GM10248 (cell line): ENCODE measurements around the gene HTT.

Source experiments
- CTCF ChIA-PET: fragments of 300-600 bp; sonication (Branson Sonifier 250); formaldehyde crosslinking; extraction: SDS; loops from one replicate; lab custom pipeline; 2021; ENCODE audit warnings: antibody characterized with exemption; lab: Yijun Ruan, JAX
- POLR2A ChIA-PET: fragments of 350-650 bp; sonication (Branson Sonifier 250); formaldehyde crosslinking; extraction: SDS; loops from one replicate; lab custom pipeline; 2020; ENCODE audit warnings: antibody characterized with exemption; lab: Yijun Ruan, JAX
- DNase-seq: peaks from one replicate; pipeline ENCODE4 v3.0.0; 2012; ENCODE audit errors: extremely low spot score
- CTCF ChIP-seq: IDR thresholded peaks from 2 replicates; pipeline ENCODE4 v1.5.1; 2012; ENCODE audit warnings: mild to moderate bottlenecking, low read depth; ENCODE audit errors: extremely low read depth, missing control alignments, control extremely low read depth

HTT gene

GRCh38 chr4:3232001-3232400 is 157.5 kb downstream of the HTT start:
- no peak for DNase-seq
- CTCF ChIA-PET, result interaction anchor here (1.2 kb wide), 1 partner anchor 12 kb away, joined by 4 read pairs; no protein-coding TSS in a partner anchor
- no peak for TF ChIP-seq CTCF
- POLR2A ChIA-PET, result no interaction called here

GRCh38 chr4:3232871-3233271 is 158.4 kb downstream of the HTT start:
- ChIA-PET CTCF (interaction anchor here (1.2 to 1.5 kb wide), 2 partner anchors 8 to 11 kb away, joined by 4 to 5 read pairs; no protein-coding TSS in a partner anchor), POLR2A (no interaction called here)
- TF ChIP-seq CTCF, result no peak
- no peak for DNase-seq

GRCh38 chr4:3233391-3234071 is 159.1 kb downstream of the HTT start:
- ChIA-PET POLR2A (no interaction called here), CTCF (interaction anchor here (1.5 kb wide), 1 partner anchor 9 kb away, joined by 5 read pairs; no protein-coding TSS in a partner anchor)
- no peak for DNase-seq
- no peak for TF ChIP-seq CTCF

- ChIA-PET CTCF (interaction anchor here (1.5 kb wide), 1 partner anchor 9 kb away, joined by 5 read pairs; no protein-coding TSS in a partner anchor), POLR2A (no interaction called here)
- no peak for DNase-seq
- TF ChIP-seq CTCF, result no peak
These were observed 159.9 kb downstream of the HTT start for GRCh38 chr4:3234171-3235029.

- no peak for DNase-seq
- TF ChIP-seq CTCF, result no peak
- POLR2A ChIA-PET, result no interaction called here
- CTCF ChIA-PET, result no interaction called here
These were observed 160.5 kb downstream of the HTT start for GRCh38 chr4:3235030-3235345.

GRCh38 chr4:3235581-3235980 is 161.1 kb downstream of the HTT start:
- ChIA-PET POLR2A (no interaction called here), CTCF (no interaction called here)
- no peak for TF ChIP-seq CTCF

More at GRCh38 chr4:3235581-3235980, 161.1 kb downstream of the HTT start:
- DNase-seq, result no peak
